ENCODE measurements around the gene CHD2.
A peak's percentile ranks its signal among the peaks of the same experiment; 100 is the strongest.

The CHD2 gene

GRCh38 chr15:92960996-92961681 is 61.0 kb downstream of the CHD2 start:
- no peak for DNase-seq (ENCODE audit: low spot score)

GRCh38 chr15:92962914-92963313 is 62.8 kb downstream of the CHD2 start:
- no peak for DNase-seq (ENCODE audit: low spot score)

- no peak for DNase-seq (ENCODE audit: low spot score)
Measured at GRCh38 chr15:92963794-92964193, 63.7 kb downstream of the CHD2 start.

- peak; percentile 30 for DNase-seq (ENCODE audit: low spot score)
Measured at GRCh38 chr15:92968926-92969651, 69.0 kb downstream of the CHD2 start.

GRCh38 chr15:92970656-92971055 is 70.5 kb downstream of the CHD2 start:
- no peak for DNase-seq (ENCODE audit: low spot score)

GRCh38 chr15:92971081-92971480 is 71.0 kb downstream of the CHD2 start:
- DNase-seq (ENCODE audit: low spot score) = no peak

GRCh38 chr15:92971713-92972112 is 71.6 kb downstream of the CHD2 start:
- DNase-seq (ENCODE audit: low spot score) = no peak

- no peak for DNase-seq (ENCODE audit: low spot score)
Measured at GRCh38 chr15:92974183-92974915, 74.2 kb downstream of the CHD2 start.

- DNase-seq (ENCODE audit: low spot score) = no peak
Measured at GRCh38 chr15:92979011-92979701, 79.0 kb downstream of the CHD2 start.

GRCh38 chr15:92981333-92981732 is 81.2 kb downstream of the CHD2 start:
- DNase-seq (ENCODE audit: low spot score) = no peak

- DNase-seq (ENCODE audit: low spot score) = no peak
Measured at GRCh38 chr15:92984161-92984560, 84.0 kb downstream of the CHD2 start.

GRCh38 chr15:92989470-92989869 is 89.3 kb downstream of the CHD2 start:
- no peak for DNase-seq (ENCODE audit: low spot score)

- no peak for DNase-seq (ENCODE audit: low spot score)
Measured at GRCh38 chr15:92990031-92990430, 89.9 kb downstream of the CHD2 start.

GRCh38 chr15:92992720-92993119 is 92.6 kb downstream of the CHD2 start:
- DNase-seq (ENCODE audit: low spot score) = no peak

- no peak for DNase-seq (ENCODE audit: low spot score)
Measured at GRCh38 chr15:92997821-92998220, 97.7 kb downstream of the CHD2 start.

- no peak for DNase-seq (ENCODE audit: low spot score)
Measured at GRCh38 chr15:93001156-93001555, 101.0 kb downstream of the CHD2 start.

- DNase-seq (ENCODE audit: low spot score) = peak; percentile 40
Measured at GRCh38 chr15:93001881-93002280, 101.8 kb downstream of the CHD2 start.

GRCh38 chr15:93005133-93005532 is 105.0 kb downstream of the CHD2 start:
- no peak for DNase-seq (ENCODE audit: low spot score)

- no peak for DNase-seq (ENCODE audit: low spot score)
Measured at GRCh38 chr15:93007994-93008393, 107.9 kb downstream of the CHD2 start.

- DNase-seq (ENCODE audit: low spot score) = no peak
Measured at GRCh38 chr15:93012786-93013185, 112.7 kb downstream of the CHD2 start.

GRCh38 chr15:93017526-93017925 is 117.4 kb downstream of the CHD2 start:
- DNase-seq (ENCODE audit: low spot score) = no peak

- DNase-seq (ENCODE audit: low spot score) = no peak
Measured at GRCh38 chr15:93018574-93018973, 118.5 kb downstream of the CHD2 start.
